AG09319 (cell line): ENCODE results near the gene HIPK2.

ENCODE experiments used
- DNase-seq: peaks from one replicate; pipeline ENCODE4 v3.0.0-alpha.2; 2010; ENCODE audit warnings: low read depth; ENCODE audit errors: extremely low read depth
- CTCF ChIP-seq: IDR thresholded peaks from 2 replicates; pipeline ENCODE4 v1.5.1; 2011; ENCODE audit warnings: low read depth, mild to moderate bottlenecking, inconsistent platforms, low read length, moderate library complexity

Gene HIPK2

GRCh38 chr7:139585042-139585441, 192.8 kb downstream of the HIPK2 start:
- no peak for TF ChIP-seq CTCF
- DNase-seq: no peak

- no peak for TF ChIP-seq CTCF
These were observed 193.8 kb downstream of the HIPK2 start for GRCh38 chr7:139583826-139584553.

GRCh38 chr7:139582671-139583155, 195.1 kb downstream of the HIPK2 start:
- TF ChIP-seq CTCF: no peak
- no peak for DNase-seq

More at GRCh38 chr7:139583826-139584553, 193.8 kb downstream of the HIPK2 start:
- no peak for DNase-seq

- TF ChIP-seq CTCF: no peak
- DNase-seq: no peak
These were observed 195.6 kb downstream of the HIPK2 start for GRCh38 chr7:139582130-139582650.

- no peak for DNase-seq
- no peak for TF ChIP-seq CTCF
These were observed 197.4 kb downstream of the HIPK2 start for GRCh38 chr7:139580435-139580834.

- no peak for DNase-seq
- no peak for TF ChIP-seq CTCF
These were observed 201.4 kb downstream of the HIPK2 start for GRCh38 chr7:139576179-139576973.

GRCh38 chr7:139575338-139575680, 202.5 kb downstream of the HIPK2 start:
- DNase-seq: no peak
- TF ChIP-seq CTCF: no peak
